Measurements from ENCODE around the gene ORAI3. TPM values are rescaled to one million over a fixed set of nuclear protein-coding genes. Genes with fewer than 3 reads are reported as not detected.

ORAI3 gene
- polyA plus RNA-seq, 1 of the 3 experiments (the other 2 are of a cell fraction) = 29.0 TPM

- Histone ChIP-seq H3K36me3 (replicated peaks in 1 of 2; ENCODE audit: control insufficient read depth in 1 of 2, insufficient read depth in 2 of 2, low read length in 1 of 2) (peaks cover 21 to 31% of the 10 kb centered on the region in 2 experiments), H3K27me3 (ENCODE audit: insufficient read depth) (no peaks in the 10 kb centered on the region), H3K27ac (ENCODE audit: low read depth in 2 of 2, low read length in 1 of 2) (no peak overlapping the region), H3K4me2 (no peak overlapping the region), H2AFZ (ENCODE audit: low read depth) (no peak overlapping the region), H3K4me1 (ENCODE audit: control insufficient read depth in 1 of 2, insufficient read depth in 2 of 2, low read depth in 1 of 2, low read length in 1 of 2) (no peaks in the 10 kb centered on the region), H3K9me2 (no peaks in the 10 kb centered on the region), H3K79me2 (ENCODE audit: insufficient read depth) (no peaks in the 10 kb centered on the region), H4K20me1 (ENCODE audit: insufficient read depth) (no peaks in the 10 kb centered on the region), H3F3A (replicated peaks; ENCODE audit: insufficient read depth) (peaks cover 5% of the 10 kb centered on the region), H3K9me3 (no peaks in the 10 kb centered on the region), H3K4me3 (ENCODE audit: low read depth in 2 of 2, low read length in 1 of 2) (no peak overlapping the region), H3K9ac (no peak overlapping the region)
- peak; percentile 68 for DNase-seq
- TF ChIP-seq TEAD4 (IDR thresholded peaks at IDR 0.05; ENCODE audit: borderline replicate concordance, insufficient read depth) (no peak), ZBTB33 (IDR thresholded peaks at IDR 0.05; ENCODE audit: borderline replicate concordance, low read depth) (no peak), REST (IDR thresholded peaks at IDR 0.05; ENCODE audit: low read depth, low read length) (no peak)
- TF ChIP-seq, protein P1, sequence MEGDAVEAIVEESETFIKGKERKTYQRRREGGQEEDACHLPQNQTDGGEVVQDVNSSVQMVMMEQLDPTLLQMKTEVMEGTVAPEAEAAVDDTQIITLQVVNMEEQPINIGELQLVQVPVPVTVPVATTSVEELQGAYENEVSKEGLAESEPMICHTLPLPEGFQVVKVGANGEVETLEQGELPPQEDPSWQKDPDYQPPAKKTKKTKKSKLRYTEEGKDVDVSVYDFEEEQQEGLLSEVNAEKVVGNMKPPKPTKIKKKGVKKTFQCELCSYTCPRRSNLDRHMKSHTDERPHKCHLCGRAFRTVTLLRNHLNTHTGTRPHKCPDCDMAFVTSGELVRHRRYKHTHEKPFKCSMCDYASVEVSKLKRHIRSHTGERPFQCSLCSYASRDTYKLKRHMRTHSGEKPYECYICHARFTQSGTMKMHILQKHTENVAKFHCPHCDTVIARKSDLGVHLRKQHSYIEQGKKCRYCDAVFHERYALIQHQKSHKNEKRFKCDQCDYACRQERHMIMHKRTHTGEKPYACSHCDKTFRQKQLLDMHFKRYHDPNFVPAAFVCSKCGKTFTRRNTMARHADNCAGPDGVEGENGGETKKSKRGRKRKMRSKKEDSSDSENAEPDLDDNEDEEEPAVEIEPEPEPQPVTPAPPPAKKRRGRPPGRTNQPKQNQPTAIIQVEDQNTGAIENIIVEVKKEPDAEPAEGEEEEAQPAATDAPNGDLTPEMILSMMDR (IDR thresholded peaks at IDR 0.05) = peak; percentile 54
- CTCF ChIA-PET = interaction anchor here (0.5 to 1.4 kb wide), 8 partner anchors 8 to 313 kb away, joined by 3 to 5 read pairs (median 3); no protein-coding TSS in a partner anchor
- WGBS (ENCODE audit: low lambda C conversion rate) = 92% methylated on average over 14 of the region's 17 CpGs
- POLR2A ChIA-PET = no interaction called here
Observed at GRCh38 chr16:30977502-30977901, 28.6 kb downstream of the ORAI3 start.

- Histone ChIP-seq H3K9ac (no peak overlapping the region), H3K4me3 (ENCODE audit: low read depth in 2 of 2, low read length in 1 of 2) (no peak overlapping the region), H3K9me3 (no peaks in the 10 kb centered on the region), H4K20me1 (ENCODE audit: insufficient read depth) (no peaks in the 10 kb centered on the region), H3K4me1 (ENCODE audit: control insufficient read depth in 1 of 2, insufficient read depth in 2 of 2, low read depth in 1 of 2, low read length in 1 of 2) (no peaks in the 10 kb centered on the region), H3F3A (replicated peaks; ENCODE audit: insufficient read depth) (peaks cover 5% of the 10 kb centered on the region), H3K27me3 (ENCODE audit: insufficient read depth) (no peaks in the 10 kb centered on the region), H3K79me2 (ENCODE audit: insufficient read depth) (no peaks in the 10 kb centered on the region), H2AFZ (ENCODE audit: low read depth) (no peak overlapping the region), H3K9me2 (no peaks in the 10 kb centered on the region), H3K36me3 (replicated peaks in 1 of 2; ENCODE audit: control insufficient read depth in 1 of 2, insufficient read depth in 2 of 2, low read length in 1 of 2) (peaks cover 8 to 35% of the 10 kb centered on the region in 2 experiments), H3K4me2 (no peak overlapping the region), H3K27ac (ENCODE audit: low read depth in 2 of 2, low read length in 1 of 2) (no peak overlapping the region)
- ChIA-PET CTCF (no interaction called here), POLR2A (no interaction called here)
- no peak for DNase-seq
- WGBS (ENCODE audit: low lambda C conversion rate) = 90% methylated on average over 19 of the region's 62 CpGs
- TF ChIP-seq REST (IDR thresholded peaks at IDR 0.05; ENCODE audit: low read depth, low read length) = no peak
- TF ChIP-seq TCF12 (IDR thresholded peaks at IDR 0.05) = no peak
- no peak for TF ChIP-seq RFX5 (IDR thresholded peaks at IDR 0.05; ENCODE audit: low read length)
- no peak for TF ChIP-seq MXI1 (IDR thresholded peaks at IDR 0.05; ENCODE audit: low read depth, low read length)
- TF ChIP-seq USF2 (IDR thresholded peaks at IDR 0.05; ENCODE audit: borderline replicate concordance, low read depth, low read length) = no peak
- TF ChIP-seq RAD21 (IDR thresholded peaks at IDR 0.05; ENCODE audit: low read length) = no peak
- no peak for TF ChIP-seq SIN3A (IDR thresholded peaks at IDR 0.05; ENCODE audit: borderline replicate concordance, low read depth, low read length)
- no peak for TF ChIP-seq CHD2 (IDR thresholded peaks at IDR 0.05; ENCODE audit: low read length, partially characterized antibody)
- no peak for TF ChIP-seq TEAD4 (IDR thresholded peaks at IDR 0.05; ENCODE audit: borderline replicate concordance, insufficient read depth)
- no peak for TF ChIP-seq GATA2 (CRISPR knock-in tag; IDR thresholded peaks at IDR 0.05)
Observed at GRCh38 chr16:30979170-30980022, 30.5 kb downstream of the ORAI3 start.
